ENCODE data around the gene ATP2B2.

ATP2B2 gene

DNA sequence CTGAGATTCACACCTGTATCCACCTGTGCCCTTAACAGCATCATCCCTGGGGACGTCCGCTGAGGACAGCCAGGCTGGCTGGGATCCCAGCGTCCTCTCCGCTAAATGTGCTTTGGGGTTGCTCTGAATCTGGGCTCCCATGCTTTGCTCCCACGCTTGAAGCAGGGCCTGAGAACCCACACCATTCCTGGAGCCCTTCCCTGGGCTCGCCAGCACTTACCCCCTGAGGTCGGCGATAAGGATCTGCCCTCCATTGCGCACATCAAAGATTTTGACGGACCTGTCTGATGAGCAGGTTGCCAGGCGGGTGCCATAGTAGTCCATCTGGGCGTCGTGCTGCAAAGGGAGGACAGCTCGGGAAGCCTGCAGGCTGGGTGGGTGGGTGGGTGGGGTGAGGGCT is 190.3 kb downstream of the ATP2B2 start:
- no peak overlapping the region for H3K4me3 ChIP-seq (ENCODE audit: low read depth, low read length)
- TF ChIP-seq, protein P1, sequence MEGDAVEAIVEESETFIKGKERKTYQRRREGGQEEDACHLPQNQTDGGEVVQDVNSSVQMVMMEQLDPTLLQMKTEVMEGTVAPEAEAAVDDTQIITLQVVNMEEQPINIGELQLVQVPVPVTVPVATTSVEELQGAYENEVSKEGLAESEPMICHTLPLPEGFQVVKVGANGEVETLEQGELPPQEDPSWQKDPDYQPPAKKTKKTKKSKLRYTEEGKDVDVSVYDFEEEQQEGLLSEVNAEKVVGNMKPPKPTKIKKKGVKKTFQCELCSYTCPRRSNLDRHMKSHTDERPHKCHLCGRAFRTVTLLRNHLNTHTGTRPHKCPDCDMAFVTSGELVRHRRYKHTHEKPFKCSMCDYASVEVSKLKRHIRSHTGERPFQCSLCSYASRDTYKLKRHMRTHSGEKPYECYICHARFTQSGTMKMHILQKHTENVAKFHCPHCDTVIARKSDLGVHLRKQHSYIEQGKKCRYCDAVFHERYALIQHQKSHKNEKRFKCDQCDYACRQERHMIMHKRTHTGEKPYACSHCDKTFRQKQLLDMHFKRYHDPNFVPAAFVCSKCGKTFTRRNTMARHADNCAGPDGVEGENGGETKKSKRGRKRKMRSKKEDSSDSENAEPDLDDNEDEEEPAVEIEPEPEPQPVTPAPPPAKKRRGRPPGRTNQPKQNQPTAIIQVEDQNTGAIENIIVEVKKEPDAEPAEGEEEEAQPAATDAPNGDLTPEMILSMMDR (IDR thresholded peaks at IDR 0.05; ENCODE audit: low read depth, low read length): no peak

DNA sequence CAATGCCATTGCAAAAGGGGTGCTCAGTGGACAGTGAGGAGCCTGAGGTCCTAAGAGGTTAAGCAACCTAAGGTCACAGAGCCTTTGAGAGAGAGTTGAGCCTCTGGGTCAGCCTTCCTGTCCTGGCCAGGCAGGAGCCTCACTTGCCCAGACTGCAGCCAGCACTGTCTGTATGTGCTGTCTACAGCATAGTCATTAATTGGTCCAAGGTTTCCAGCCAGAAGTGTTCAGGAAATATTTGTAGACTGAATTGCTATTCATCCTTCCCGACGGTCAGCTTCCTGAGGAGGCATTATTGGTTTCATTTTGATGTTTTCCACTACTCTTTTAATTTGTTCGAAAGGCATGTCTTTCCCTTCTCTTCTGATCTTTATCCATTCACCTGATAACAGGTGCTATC is 192.5 kb downstream of the ATP2B2 start:
- TF ChIP-seq, protein P1 (IDR thresholded peaks at IDR 0.05; ENCODE audit: low read depth, low read length): no peak
- no peak overlapping the region for H3K4me3 ChIP-seq (ENCODE audit: low read depth, low read length)

DNA sequence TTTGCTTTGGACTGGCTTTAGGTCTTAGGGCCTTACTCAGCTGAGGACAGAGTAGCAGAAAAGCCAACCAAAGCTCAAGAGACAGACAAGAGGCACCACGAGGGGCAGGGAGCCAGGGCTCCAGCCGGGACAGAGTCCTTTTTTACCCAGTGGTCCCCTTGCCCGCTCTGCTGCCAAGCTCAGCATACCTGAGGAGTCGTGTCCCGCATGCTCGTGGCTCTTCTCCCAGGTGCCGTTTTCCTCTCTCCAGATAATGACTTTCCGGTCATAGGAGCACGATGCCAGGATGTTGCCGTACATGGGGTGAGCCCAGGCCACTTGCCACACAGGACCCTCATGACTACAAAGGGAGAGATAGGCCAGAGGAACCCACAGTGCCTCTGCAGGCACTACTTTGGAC is 193.0 kb downstream of the ATP2B2 start:
- no peak overlapping the region for H3K4me3 ChIP-seq (ENCODE audit: low read depth, low read length)
- TF ChIP-seq, protein P1 (IDR thresholded peaks at IDR 0.05; ENCODE audit: low read depth, low read length): no peak

DNA sequence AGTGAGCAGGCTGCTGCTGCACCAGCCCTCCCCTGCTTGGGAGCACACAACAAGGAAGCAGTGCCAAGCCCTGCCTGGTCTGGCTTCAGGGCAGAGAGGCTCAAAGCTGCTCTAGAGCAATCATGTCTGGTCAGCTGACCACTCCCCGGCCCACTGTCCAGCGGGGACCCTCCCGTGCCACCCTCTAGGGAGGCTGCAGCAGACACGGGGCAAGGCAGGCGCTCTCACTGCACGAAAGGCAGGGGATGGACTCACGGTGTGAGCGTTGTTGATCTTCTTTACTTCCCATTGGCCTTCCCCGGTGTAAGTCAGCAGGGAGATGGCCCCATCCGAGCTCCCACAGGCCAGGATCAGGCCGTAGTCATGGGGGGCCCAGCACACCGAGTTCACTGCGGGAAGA is 193.7 kb downstream of the ATP2B2 start:
- H3K4me3 ChIP-seq (ENCODE audit: low read depth, low read length): no peak overlapping the region
- TF ChIP-seq, protein P1 (IDR thresholded peaks at IDR 0.05; ENCODE audit: low read depth, low read length): no peak

DNA sequence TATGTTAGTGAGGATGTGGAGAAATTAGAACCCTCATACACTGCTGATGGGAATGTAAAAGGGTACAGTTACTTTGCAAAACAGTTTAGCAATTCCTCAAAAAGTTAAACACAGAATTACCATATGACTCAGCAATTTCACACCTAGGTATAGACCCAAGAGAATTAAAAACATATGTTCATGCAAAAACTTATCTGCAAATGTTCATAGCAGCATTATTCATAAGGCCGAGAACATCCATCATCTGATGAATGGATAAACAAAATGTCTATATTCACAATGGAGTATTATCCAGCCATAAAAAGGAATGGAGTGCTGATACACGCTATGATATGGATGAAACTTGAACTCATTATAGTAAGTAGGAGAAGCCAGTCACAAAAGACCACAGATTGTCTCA is 194.8 kb downstream of the ATP2B2 start:
- TF ChIP-seq, protein P1 (IDR thresholded peaks at IDR 0.05; ENCODE audit: low read depth, low read length): no peak
- H3K4me3 ChIP-seq (ENCODE audit: low read depth, low read length): no peak overlapping the region

DNA sequence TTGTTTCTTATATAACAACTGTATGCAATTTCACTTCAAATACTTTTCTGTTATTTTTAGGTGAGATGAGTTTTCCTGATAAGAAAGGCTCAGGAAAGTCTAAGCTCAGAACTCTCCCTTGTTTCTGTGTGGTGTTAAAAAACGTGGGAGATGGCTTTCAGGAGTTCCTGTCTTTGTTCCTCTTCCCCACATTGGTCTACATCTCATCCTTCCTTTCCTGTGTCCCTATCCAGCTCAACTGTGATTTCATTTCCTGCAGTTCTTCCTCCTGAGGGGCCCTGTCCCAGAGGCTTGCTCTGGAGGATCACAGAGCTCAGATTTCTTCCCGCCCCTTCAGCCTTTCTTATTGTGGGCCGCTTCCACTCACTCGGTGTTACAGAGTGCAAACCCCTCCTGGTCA is 195.7 kb downstream of the ATP2B2 start:
- no peak overlapping the region for H3K4me3 ChIP-seq (ENCODE audit: low read depth, low read length)
- TF ChIP-seq, protein P1 (IDR thresholded peaks at IDR 0.05; ENCODE audit: low read depth, low read length): no peak

DNA sequence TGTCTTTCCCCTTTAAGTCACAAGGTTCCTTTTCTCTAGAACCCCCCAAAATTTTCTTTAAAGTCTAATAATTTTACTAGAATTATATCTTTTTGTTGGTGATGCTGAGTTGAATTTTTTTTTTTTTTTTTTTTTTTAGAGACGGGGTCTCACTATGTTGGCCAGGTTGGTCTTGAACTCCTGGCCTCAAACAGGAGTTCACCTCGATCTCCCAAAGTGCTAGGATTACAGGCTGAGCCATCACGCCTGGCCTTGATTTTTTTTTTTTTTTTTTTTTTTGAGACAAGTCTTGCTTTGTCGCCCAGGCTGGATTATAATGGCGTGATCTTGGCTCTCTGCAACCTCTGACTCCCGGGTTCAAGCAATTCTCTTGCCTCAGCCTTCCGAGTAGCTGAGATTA is 196.7 kb downstream of the ATP2B2 start:
- no peak overlapping the region for H3K4me3 ChIP-seq (ENCODE audit: low read depth, low read length)
- TF ChIP-seq, protein P1 (IDR thresholded peaks at IDR 0.05; ENCODE audit: low read depth, low read length): no peak
